Measurements from ENCODE around the gene ABCC12.

The ABCC12 gene

DNA sequence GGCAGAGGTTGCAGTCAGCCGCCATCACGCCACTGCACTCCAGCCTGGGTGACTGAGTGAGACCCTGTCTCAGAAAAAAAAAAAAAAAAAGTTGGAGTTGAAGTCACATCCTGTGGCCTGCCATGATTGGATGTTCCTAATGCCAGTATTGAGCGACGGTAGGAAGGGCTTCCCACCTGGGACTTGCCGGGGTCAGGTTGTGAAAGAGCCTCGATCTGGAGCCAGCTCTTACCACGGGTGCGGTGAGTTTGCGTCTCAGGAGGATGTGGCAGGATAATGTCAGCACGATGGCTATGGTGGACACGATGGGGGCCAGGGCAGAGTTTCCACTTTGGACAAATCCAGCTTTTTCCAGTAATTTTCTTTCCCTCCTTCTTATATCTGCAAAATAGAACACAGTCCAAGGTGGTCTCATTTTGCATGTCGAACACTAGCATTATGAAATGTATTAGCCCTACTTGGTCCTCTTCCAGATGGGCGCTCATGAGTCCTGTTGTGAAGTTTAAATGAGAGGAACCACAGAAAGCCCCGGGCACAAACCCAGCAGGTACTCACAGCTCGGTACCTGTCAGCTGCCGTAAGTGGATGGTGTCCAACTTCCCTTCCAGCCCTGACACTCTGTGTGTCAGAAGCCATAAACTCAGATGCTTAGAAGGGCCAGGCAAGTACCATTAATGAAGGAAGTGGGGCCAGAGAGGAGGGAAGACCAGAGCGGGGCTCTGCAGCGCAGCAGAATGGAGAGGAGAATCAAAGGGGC lies 22.2 kb downstream of the ABCC12 start:
- in situ Hi-C loops (cut with HindIII; ENCODE audit: low sequenced_read_pairs) = no loop called here

DNA sequence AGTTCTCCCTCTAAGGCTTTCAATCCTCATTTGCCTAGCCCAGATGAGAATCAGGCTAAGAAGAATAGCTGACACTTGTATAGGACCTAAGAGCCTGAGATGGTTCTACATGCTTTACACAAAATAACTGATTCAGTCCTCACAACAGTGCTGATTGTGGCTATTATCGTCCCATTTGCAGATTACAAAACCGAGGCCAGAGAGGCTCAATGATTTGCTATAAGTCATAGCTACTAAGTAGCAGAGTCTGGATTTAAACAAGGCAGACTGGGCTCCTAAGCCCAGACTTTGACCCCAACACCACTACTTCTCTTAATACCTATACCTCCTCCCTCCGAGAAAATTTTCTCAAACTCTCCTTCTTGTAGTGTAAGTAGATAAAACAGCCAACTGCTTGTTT lies 23.1 kb downstream of the ABCC12 start:
- in situ Hi-C loops (cut with HindIII; ENCODE audit: low sequenced_read_pairs) = no loop called here

DNA sequence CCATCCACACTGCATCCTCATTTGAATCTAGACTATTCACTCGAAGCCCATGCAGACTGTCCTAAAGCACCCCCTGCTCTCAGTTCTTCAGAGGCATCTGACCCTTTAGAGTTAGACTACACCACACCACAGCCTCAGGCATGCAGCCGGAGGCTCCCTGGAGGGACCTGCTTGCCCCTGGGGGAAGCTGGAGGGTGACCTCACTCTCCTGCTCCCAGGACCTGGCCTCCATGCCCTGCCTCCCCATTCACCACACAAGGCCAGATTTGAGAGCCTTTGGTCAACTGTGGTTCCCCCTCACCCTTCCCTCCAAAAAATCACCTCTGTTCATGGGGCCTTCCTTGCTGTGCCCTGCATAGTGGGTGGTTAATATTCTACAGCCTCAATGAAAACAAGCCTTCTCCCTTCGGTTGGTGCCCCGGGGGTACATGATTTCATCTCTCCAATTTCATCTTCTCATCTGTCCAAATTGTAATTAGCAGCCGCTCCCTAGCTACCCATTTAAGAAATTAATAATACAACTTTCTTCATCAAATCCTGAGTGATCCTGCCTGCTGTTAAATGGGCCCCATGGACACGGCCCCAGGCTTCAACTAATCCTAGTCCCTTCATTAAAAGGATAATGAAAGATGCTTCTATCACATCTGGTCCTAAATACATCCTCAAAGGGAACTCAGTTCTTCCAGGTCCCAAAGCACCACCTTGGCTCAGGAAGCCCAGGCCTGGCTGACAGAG lies 24.4 kb downstream of the ABCC12 start:
- in situ Hi-C loops (cut with HindIII; ENCODE audit: low sequenced_read_pairs) = no loop called here

DNA sequence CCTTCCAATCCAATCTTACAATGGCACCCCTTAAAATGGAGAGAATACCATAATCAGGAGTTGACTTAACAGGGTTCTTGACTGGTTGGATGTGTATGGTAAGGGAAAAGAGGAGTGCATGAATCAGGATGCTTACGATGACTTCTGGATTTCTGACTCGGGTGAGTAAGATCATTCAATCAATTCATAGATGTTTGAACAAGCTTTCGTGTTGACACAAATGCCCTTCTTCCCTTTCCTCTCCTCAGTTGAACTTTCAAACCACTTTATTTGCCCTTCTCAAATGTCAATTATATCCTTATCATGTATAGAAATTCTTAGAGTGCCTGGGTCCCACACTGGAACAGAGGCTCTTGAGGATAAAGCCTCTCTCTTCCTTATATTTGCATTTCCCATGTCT lies 25.9 kb downstream of the ABCC12 start:
- in situ Hi-C loops (cut with HindIII; ENCODE audit: low sequenced_read_pairs) = no loop called here

DNA sequence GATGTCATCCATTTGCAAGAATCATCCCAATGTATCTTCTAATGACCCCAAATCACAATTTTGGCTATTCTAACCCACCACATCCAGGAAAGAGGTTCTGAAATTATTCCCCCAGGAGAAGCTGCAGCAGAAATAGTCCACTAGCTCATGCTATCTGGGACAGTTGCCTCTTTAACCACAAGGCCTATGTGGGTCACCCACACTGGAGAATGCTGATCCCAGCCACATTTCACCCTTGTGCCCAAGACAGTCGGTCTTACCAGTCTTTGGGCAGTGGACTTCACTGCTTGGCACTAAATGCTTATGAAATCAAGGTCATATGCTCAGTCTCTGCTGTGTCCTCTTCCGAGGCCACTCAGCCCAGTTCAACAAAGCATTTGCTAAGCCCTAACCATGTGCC lies 27.0 kb downstream of the ABCC12 start:
- in situ Hi-C loops (cut with HindIII; ENCODE audit: low sequenced_read_pairs) = no loop called here

DNA sequence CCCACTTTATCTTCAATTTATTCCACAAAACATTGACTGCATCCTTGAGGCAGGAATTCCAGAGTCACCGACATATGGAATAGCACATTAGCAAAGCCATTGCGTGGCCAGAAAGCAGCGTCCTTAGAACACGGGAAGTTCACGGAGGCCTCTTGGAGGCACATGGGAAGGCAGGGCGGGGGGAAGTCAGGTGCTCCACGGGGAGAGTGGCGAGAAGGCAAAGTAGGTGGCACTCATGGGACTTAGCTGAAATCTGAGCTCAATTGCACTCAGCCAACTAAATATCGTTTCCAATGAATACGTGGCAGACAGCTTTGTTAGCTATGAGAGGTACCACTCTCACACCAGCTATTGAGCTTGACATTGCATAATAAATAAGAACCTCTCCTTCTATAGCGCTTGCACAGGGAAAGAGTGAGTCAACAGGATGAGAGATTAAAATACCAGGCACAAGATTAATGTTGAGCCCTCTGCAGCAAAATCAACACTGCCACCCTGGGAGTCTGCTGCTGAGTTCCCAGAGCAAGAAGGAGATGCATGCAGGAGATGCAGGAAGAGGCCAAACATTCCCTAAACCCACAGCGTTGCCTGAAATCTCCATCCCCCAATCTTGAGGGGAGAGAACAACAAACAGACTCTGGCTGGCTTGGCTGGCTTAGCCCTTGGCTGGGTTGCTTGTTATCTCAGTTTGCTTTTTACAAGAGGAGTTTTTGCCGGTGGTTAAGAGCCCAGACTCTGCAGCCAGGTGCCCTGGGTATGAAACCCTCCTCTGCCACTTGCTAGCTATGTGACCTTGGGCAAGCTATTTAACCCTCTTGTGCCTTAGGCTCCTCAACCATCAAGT lies 28.8 kb downstream of the ABCC12 start:
- in situ Hi-C loops (cut with HindIII; ENCODE audit: low sequenced_read_pairs) = no loop called here

DNA sequence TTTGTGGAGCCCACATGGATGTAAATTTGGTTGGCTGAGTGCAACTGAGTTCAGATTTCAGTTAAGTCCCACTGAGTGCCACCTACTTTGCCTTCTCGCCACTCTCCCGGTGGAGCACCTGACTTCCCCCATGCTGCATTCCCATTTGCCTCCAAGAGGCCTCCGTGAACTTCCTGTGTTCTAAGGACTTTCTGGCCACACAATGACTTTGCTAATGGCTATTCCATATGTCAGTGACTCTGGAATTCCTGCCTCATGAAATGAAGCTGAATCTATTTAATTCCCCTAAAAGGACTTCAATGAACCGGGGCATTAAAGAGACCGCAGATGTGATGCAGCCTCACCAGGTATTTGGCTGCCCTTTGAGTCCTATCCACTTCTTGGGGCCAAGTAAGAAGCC lies 29.9 kb downstream of the ABCC12 start:
- in situ Hi-C loops (cut with HindIII; ENCODE audit: low sequenced_read_pairs) = no loop called here

DNA sequence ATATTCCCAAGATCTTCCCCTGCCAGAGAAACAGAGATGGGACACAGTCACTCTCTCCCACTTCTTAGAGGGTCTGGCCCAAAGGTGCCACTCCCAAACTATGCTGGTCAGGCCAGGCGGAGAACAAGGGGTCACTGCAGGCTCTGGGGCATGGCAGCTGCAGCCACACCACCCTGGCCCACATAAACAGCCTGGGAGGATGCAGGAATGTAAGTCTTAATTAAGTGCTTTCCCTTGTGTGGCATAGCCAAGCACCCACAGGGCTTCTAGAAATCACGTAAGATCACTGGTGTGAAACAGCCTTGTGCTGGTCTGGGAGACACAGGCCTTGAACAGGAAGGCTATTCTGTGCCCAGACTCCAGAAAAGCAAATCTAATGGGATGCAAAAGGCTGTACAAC lies 31.5 kb downstream of the ABCC12 start:
- in situ Hi-C loops (cut with HindIII; ENCODE audit: low sequenced_read_pairs) = no loop called here

DNA sequence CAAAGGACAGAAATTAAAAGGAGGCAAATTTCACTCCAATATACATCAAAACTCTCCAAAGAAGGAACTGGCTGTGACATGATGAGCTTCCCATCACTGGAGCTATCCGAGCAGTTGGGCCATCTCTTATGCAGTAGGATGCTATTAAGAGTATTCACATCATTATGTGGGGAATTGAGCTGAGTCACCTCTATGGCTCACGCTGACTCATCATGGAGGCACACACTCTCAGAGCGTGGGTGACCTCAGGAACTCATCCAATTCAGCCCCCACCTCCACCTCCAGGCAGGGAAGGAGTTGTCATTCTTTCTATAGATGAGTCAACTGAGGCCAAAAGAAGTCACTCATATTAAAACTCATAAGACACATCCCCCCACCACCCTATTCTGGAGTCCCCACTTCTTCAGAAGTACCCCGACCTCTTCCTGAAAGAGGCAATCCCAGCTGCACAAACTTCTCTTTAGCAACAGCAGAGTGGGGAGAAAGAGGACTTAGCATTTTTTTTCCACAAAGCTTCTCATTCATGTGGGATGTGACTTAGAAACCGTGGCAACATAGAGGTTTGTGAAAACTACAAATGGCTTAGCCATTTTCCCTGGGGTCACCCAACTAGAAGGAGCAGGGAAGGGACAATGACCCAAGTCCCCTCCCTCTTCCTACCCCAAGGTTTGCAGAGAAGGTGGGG lies 32.5 kb downstream of the ABCC12 start:
- in situ Hi-C loops (cut with HindIII; ENCODE audit: low sequenced_read_pairs) = no loop called here

DNA sequence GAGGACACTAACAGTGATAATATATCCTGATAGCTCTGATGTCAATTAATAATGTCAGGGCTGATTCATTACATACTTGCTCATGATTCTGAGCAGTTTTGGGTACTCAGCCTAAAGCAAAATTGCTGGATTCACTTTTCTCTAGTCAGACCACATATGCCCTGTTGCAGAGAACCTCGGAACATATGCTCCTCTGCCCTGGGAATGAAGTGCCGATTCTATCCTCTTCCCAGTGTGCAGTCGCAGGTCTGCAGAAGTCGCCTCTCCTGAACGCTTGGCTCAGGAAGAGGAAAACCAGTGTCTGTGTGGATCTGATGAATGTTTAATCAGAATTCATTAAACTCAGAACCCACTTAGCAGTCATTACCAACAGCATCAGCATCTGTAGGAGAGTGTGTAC lies 34.5 kb downstream of the ABCC12 start:
- in situ Hi-C loops (cut with HindIII; ENCODE audit: low sequenced_read_pairs) = no loop called here

DNA sequence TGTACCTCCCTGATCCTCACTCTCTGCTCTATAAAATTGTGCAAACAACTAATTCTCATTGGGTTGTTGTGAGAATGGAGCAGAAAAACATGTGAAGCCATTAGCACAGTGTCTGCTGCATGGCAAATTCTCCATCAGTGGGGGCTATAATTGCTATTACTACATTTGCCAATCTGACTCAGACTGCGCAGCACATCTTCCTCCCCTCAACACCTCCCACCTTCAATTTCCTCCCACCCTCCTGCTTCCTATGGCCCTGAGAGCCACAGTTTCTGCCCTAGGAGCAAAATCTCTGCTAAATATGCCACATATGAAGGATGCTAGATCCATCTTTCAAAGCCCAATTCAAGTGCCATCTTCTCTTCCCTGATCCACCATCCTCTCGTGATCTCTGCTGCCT lies 37.0 kb downstream of the ABCC12 start:
- in situ Hi-C loops (cut with HindIII; ENCODE audit: low sequenced_read_pairs) = loop anchor here (5.0 kb wide), 1 partner anchor 48 kb away; no protein-coding TSS in a partner anchor

DNA sequence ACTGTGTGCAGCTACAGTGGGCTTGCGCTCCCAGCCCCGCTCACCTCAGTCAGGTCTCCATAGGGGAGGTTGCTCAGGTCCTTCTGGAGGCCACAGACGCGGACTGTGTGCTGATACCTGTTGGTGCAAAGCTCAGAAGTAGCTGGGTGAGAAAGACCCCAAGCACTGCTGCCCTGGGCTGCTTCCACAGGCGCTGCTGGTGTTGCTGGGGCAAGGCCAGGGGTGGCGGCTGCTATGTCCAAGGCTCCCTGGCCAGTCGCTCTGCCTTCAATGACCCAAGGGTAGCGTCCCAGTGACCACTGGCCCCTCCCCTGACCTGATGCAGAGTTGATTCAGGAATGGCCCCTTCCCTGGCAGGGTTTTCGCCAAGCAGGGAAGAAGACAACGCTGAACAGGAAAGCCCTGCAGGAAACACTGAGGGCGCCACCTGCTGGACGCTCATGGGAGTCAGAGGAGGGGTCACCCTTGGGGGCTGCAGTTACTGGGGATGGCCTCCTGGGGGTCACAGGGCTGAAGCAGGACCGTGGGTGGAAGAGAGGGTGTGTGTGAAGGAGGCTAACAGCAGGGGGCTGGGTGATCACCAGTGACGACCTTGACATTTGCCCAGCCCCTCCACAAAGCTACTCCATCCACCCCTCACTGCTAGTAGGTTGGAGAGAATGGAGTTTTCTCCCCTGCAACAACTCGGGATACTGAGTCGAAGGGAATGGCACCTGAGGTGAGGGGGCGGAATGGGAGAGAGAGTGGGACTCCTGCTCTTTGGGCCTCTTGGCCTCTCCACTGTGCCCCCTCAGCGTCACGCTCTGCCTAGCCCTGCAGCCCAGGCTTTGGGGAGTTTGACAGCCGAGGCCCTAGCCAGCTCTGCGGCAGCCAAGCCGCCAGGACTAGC lies 38.3 kb downstream of the ABCC12 start:
- in situ Hi-C loops (cut with HindIII; ENCODE audit: low sequenced_read_pairs) = loop anchor here (5.0 kb wide), 1 partner anchor 50 kb away; no protein-coding TSS in a partner anchor

DNA sequence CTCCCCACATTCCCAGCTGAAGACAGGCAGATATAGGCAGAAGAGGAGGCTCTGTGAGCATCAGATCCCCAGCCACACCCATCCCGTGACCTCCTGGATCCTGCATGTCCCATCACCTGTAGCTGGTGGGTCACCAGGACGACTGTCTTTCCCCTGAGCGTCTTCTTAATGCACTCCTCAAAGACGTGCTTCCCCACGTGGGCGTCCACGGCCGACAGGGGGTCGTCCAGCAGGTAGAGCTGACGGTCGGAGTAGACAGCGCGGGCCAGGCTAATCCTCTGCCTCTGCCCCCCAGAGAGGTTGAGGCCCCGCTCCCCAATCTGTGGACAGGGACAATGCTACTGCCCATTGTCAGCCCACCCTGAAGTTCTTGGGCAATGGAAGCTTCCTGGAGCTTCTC lies 40.5 kb downstream of the ABCC12 start:
- in situ Hi-C loops (cut with HindIII; ENCODE audit: low sequenced_read_pairs) = loop anchor here (5.0 kb wide), 1 partner anchor 52 kb away; no protein-coding TSS in a partner anchor

DNA sequence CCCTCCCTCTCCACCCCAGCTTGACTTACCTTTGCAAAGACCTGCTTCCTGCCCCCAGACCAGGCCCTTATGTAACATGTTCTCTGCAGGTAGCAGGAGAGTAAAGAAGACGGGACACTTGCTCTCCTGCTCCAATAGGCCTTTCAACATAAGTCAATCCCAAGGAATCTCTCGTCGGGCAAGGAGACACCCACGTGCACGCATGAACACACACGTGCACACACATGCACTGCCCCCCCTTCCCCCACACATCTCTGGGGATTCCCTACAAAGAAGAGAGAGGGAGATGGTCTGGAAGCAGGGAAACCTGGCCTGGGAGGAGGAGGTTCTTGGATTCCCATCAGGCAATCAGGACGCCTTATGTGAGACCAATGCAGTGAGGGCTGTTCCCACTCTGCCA lies 41.4 kb downstream of the ABCC12 start:
- in situ Hi-C loops (cut with HindIII; ENCODE audit: low sequenced_read_pairs) = no loop called here

DNA sequence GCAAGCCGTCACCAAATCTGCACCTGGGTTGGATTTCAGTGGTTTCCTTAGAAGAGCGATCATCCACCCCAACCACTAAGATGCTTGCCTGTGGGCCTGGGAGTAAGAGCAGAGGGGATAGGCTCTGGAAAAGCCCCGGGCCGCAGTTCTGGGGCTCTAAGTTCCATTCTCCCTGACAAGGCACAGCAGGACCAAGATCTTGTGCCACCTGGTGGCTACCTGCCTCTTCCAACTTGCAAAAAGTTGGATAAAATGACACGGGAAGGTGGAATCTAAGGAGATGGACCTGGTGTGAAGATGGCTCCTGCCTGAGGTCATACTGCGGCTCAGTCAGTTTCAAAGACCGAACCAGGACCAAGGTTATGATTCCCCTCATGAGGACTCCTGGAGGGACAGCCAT lies 42.3 kb downstream of the ABCC12 start:
- in situ Hi-C loops (cut with HindIII; ENCODE audit: low sequenced_read_pairs) = no loop called here

DNA sequence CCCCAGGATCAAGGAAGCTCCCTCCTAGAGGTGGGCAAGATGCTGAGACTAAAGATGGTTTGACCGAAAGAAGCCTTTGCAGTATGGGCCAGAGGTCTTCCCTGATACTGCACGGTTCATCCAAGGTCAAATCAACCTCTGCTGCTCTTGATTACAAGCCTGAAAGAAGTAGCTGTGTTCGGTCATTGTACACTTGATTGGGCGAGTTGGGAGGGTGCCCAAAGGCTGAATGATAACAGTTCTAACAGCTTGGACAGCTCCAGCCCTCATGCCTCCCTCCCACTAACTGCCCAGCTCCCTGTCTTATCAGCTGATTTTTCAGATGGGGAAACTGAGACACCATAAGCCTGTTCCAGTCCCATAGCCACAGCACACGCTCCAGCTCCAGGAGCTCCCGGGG lies 42.8 kb downstream of the ABCC12 start:
- in situ Hi-C loops (cut with HindIII; ENCODE audit: low sequenced_read_pairs) = no loop called here

DNA sequence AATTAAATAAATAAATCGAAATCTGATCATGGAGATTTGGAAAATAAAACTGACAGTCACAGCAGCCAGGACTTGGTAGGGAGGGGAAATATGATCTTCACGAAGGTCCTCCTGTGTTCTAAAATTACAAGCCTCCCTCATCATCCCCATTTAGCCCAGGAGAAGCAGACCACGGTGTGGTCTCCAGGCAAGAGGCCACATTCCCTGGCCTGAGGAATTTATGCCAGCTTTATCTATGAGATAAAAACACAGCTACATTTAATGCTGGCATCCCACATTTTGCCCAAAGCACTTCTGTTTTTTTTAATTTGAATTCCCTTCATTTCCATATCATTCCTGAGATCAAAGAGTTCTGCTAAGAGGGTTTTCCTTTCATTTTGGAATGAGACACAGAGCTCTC lies 43.2 kb downstream of the ABCC12 start:
- in situ Hi-C loops (cut with HindIII; ENCODE audit: low sequenced_read_pairs) = no loop called here

DNA sequence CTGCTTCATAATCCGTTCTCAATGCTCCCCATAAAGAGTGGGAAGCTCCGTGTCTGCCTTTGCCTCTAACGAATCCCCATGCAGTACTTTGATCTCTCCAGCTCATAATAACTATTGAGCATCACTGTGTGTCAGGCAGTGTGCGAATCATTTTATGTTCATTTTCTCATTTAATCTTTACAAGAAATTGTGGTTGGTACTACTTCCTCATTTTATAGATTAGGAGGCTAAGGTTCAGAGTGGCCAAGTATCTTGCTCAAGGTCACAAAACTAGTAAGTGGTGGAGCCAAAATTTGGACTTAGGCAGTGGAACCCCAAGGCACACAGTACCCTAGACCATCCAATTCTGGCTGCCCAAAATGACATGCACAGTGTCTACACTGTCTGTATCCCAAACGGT lies 44.8 kb downstream of the ABCC12 start:
- in situ Hi-C loops (cut with HindIII; ENCODE audit: low sequenced_read_pairs) = no loop called here

DNA sequence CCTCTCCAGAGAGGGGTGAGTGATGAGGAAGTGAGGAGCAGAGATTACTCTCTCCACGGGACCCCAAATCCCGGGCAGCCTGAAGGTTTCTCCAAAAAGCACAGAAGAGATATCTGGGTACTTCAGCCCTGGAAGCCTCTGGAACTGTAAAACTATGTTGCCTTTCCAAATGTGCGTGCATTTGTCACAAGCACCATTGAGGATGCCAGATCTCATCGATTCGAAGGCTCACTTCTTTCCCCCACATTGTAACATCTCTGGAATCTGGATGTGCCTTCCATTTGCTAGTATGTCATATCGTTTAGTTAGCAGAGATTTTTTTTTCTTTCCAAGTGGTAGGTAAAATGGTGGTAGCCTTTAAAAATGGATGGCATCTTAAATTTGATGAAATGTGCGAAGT lies 45.8 kb downstream of the ABCC12 start:
- in situ Hi-C loops (cut with HindIII; ENCODE audit: low sequenced_read_pairs) = no loop called here

DNA sequence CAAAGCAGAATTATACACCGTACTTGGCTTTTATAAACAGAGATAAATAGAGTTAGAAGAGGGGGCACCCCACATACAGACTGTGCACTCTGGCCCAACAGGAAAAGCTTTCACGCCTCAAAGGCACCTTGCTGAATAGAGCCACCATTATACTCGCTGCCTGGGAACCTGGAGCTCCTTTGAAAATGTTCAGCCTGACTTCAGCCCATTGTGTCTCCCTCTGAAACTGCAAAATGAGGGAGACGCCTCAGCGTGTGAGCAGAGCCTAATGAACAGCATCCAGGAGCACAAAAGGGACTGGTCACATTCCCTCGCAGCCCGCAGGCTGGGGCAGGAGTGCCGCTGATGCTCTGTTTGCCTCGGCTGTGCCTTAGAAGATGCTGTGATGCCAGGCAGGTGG lies 46.3 kb downstream of the ABCC12 start:
- in situ Hi-C loops (cut with HindIII; ENCODE audit: low sequenced_read_pairs) = no loop called here
